GM12873 (cell line): ENCODE results near the gene KCNN1.

Experiments used
- CTCF ChIP-seq: IDR thresholded peaks from 2 replicates; pipeline ENCODE4 v1.5.1; 2012; ENCODE audit warnings: low read depth, mild to moderate bottlenecking, moderate library complexity, low read length, control low read depth; ENCODE audit not compliant: insufficient read depth; ENCODE audit errors: missing control alignments

The KCNN1 gene

GRCh38 chr19:17968362-17968761 lies 1.5 kb downstream of the KCNN1 start:
- TF ChIP-seq CTCF = no peak

- no peak for TF ChIP-seq CTCF
These were observed 2.3 kb downstream of the KCNN1 start for GRCh38 chr19:17969096-17969792.

- no peak for TF ChIP-seq CTCF
These were observed 5.3 kb downstream of the KCNN1 start for GRCh38 chr19:17972230-17972629.

- TF ChIP-seq CTCF = no peak
These were observed 6.9 kb downstream of the KCNN1 start for GRCh38 chr19:17973759-17974158.

- no peak for TF ChIP-seq CTCF
These were observed 7.6 kb downstream of the KCNN1 start for GRCh38 chr19:17974551-17974950.

GRCh38 chr19:17975032-17975431 lies 8.1 kb downstream of the KCNN1 start:
- TF ChIP-seq CTCF = no peak

GRCh38 chr19:17977021-17977420 lies 10.1 kb downstream of the KCNN1 start:
- TF ChIP-seq CTCF = no peak
